Measurements from ENCODE around the gene ACYP2.
"Not testable (repeated sequence)": the region's sequence is repeated elsewhere in the genome, so short reads cannot be mapped to it uniquely, and the experiment has no call there.

The ACYP2 gene

DNA sequence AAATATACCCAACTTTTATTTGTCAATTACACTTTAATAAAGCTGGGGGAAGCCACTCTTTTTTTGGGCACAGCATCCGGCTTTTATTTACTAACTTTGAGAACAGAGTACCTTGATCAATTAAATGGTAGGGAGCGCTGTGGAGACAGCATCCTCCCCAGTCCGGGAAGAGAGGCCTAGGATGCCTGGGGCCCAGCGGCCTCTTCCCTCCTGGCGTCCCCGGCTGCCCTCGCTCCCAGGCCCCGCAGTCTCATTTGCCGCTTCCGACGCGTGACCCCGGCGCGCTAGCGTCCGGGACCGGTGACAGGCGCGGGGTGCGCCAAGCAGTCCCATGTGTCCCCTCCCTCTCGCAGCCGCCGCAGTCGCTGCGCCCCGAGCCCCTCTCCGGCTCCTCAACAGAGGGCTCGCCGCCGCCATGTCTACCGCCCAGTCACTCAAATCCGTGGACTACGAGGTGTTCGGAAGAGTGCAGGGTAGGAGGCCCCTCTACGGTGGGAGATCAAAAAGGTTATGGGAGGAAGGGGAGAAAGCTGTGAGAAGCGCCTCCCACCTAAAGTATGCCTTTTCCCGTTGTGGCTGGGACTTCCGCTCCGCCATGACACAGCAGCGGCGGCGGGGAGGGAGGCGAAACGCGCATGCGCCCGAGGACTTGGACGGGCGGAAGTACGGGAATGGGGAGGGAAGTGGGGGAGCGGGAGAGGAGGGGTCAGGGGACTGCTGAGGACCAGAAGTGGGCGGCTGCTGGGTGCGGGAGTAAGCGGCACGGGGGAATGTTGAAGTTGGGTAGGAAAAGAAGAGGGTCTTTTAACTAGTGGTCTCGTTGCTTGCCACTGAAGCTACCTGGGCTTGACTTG is at the start of gene ACYP2:
TSS of gene ACYP2 (plus strand) at position 332 of the 854 bp plus-strand sequence.
- DNase-seq (peak; percentile 97), ATAC-seq (peak; percentile 89)

- ATAC-seq (no peak), DNase-seq (no peak)
Observed at GRCh38 chr2:54065891-54066290, 49.5 kb upstream of the ACYP2 start.

- DNase-seq = no peak
- ATAC-seq = no peak
Observed at GRCh38 chr2:54067851-54068375, 47.5 kb upstream of the ACYP2 start.

DNA sequence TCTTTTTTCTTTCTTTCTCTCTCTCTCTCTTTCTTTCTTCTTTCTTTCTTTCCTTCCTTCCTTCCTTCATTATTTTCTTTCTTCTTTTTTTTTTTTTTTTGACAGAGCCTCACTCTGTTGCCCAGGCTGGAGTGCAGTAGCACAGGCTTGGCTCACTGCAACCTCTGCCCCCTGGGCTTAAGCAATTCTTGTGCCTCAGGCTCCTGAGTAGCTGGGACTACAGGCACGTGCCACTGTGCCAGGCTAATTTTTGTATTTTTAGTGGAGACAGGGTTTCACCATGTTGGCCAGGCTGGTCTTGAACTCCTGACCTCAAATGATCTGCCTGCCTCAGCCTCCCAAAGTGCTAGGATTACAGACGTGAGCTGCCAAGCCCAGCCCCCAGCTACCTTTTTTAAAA is 42.9 kb upstream of the ACYP2 start:
- ATAC-seq = not testable (repeated sequence)

DNA sequence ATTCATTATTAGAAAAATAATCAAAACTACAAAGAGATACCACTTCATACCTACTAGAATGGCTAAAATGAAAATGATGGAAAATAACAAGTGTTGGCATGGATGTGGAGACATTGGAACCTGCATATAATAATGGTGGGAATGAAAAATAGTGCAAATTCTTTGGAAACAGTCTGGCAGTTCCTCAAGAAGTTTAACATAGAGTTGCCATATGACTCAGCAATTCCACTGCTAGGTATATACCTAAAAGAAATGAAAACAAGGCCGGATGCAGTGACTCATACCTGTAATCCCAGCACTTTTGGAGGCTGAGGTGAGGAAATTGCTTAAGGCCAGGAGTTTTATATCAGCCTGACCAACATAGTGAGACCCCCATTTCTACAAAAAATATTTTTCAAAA is 41.6 kb upstream of the ACYP2 start:
- DNase-seq = no peak
- ATAC-seq = no peak

More for the DNA sequence above, 42.9 kb upstream of the ACYP2 start:
- DNase-seq = not testable (repeated sequence)

- ATAC-seq (no peak), DNase-seq (no peak)
Observed at GRCh38 chr2:54074606-54075341, 40.6 kb upstream of the ACYP2 start.

DNA sequence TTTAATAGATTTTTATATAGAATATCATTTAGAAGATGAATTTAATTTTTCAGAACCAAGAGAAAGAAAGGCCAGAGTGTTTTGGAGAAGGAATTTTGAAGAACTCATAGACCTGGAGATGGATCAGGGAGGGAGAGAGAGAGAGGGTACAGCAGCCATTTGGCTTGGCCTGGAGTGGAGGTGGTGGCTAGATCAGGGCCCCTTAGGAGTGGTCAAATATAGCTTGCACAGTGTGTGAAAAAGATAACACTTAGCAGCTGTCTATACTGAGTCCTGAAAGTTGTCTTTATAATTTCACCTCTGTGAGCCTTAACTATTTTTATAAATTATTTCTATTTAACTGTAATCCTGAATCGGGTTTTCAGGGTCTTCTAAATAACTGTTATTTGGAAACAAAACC is 38.8 kb upstream of the ACYP2 start:
- DNase-seq = no peak
- no peak for ATAC-seq

DNA sequence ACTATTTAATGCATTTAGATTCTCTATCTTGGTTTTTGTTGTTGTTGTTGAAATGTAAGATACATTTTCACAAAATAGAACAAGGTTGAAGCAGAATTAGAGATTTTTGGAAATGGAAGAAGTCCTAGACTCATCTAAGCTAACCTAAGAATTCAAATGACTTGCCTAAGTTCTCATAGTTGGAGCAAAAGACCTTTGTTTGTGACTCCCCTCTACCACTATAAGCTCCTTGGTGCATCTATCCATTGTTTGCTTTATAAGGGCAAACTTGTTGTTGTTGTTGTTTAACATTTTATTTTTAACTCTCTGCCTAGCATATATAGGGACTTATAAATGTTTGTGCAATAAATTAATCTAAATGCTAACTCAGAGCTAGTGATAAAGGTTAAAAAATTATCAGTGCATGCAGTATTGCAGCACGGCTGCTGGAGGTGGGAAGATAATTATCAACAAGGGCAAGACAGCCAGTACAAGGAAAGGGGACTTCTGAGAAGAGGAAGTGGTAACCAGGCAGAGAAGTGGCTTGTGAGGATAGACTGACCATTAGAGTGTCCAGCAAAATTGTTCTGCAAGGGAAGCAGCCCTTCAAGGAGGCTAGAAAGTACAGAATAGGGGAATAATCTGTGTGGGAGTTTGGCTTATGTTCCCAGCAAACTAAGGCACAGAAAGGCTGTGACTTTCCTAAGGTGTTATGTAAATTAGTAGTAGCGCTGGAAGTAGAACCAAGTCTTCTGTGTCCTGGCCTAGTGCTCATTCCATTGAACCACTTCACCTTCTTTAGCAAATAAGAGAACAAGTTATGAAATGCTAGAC is 38.1 kb upstream of the ACYP2 start:
- ATAC-seq (no peak), DNase-seq (no peak)

GRCh38 chr2:54079331-54079730 is 36.1 kb upstream of the ACYP2 start:
- ATAC-seq (no peak), DNase-seq (no peak)

DNA sequence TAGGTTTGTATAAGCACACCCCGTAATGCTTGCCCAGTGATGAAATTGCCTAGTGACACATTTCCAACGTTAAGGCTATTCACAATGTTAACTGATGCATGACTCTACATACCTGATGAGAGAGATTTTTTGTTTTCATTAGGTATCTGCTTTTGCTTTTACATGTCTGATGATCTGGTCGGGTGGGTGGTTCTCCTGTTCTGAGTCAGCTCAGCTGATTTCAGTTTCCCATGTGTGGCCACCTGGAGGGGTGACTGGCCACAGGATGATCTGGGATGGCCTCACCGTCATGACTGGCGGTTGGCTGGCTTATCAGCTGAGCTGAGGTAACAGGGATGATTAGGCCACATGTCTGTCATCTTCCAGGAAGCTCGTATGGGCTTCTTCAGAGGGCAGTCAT is 33.8 kb upstream of the ACYP2 start:
- DNase-seq (peak; percentile 59), ATAC-seq (peak; percentile 95)

- DNase-seq (no peak), ATAC-seq (no peak)
Observed at GRCh38 chr2:54083021-54083420, 32.4 kb upstream of the ACYP2 start.

- no peak for ATAC-seq
Observed at GRCh38 chr2:54083445-54083844, 32.0 kb upstream of the ACYP2 start.

GRCh38 chr2:54084600-54084999 is 30.8 kb upstream of the ACYP2 start:
- no peak for ATAC-seq

More at GRCh38 chr2:54083445-54083844, 32.0 kb upstream of the ACYP2 start:
- DNase-seq = no peak

GRCh38 chr2:54085069-54085468 is 30.3 kb upstream of the ACYP2 start:
- DNase-seq (no peak), ATAC-seq (no peak)

More at GRCh38 chr2:54084600-54084999, 30.8 kb upstream of the ACYP2 start:
- no peak for DNase-seq

DNA sequence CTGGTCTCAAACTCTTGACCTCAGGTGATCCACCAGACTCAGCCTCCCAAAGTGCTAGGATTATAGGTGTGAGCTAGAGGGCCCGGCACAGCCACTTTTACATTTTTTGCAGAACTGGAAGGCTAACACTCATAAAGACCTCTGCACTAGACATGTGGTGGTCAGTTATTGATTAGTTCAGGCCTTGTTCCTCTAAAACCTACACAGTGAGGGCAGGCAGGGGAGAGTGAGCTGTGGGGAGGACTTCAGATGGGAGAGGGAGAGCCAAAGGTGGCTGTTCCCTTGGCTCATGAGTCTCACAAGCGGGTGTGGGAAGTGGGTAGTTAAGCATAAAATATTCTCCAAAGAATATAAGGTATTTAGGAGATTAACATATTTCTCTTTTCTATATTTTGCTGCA is 29.3 kb upstream of the ACYP2 start:
- ATAC-seq (no peak), DNase-seq (no peak)

DNA sequence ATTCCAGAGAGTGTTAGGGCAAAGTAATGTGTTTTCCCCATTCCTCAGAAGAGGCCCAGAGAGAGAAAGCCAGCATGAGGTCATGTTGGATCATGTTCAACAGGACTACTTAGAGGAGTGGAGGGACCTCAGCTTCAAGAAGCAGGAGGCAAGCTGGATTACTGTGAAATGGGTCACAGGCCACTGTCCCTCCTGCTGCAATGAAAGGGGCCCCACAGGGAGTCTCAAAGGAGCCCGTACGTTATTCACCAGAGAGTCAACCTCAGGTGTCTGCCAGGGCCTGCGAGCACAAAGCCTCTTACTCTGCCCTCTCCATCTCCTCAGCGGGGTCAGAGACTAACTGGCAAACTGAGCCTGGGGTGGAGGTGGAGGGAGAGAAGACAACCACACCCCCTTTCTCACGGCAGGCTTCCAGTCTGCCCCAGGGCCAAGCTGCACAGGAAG is 27.2 kb upstream of the ACYP2 start:
- no peak for ATAC-seq
- DNase-seq = no peak

- ATAC-seq = no peak
Observed at GRCh38 chr2:54088719-54089118, 26.7 kb upstream of the ACYP2 start.

GRCh38 chr2:54090521-54091117 is 24.8 kb upstream of the ACYP2 start:
- no peak for DNase-seq

More at GRCh38 chr2:54088719-54089118, 26.7 kb upstream of the ACYP2 start:
- DNase-seq = no peak

DNA sequence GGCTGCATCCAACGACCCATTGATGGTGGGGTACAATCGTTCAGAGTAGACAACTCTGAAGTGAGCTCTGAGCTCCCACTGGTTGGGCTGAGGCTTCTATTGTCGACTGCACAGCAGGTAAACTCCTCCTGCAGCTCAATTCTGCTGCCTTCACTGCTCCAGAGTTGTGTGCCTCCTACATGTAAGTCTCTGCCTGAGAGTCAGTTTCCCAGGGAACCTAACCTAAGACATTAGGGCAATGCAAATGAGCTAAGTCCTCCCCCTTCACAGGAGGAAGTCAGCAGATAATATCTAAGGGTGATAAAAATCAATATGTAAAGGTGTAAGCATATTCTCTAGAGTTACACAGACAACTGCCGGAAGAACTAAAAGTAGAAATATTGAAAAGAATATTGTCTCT is 22.5 kb upstream of the ACYP2 start:
- no peak for DNase-seq
- no peak for ATAC-seq

More at GRCh38 chr2:54090521-54091117, 24.8 kb upstream of the ACYP2 start:
- no peak for ATAC-seq

GRCh38 chr2:54095406-54095805 is 20.0 kb upstream of the ACYP2 start:
- DNase-seq, ATAC-seq: not testable (repeated sequence)

GRCh38 chr2:54096141-54096540 is 19.3 kb upstream of the ACYP2 start:
- not testable (repeated sequence) for DNase-seq, ATAC-seq

DNA sequence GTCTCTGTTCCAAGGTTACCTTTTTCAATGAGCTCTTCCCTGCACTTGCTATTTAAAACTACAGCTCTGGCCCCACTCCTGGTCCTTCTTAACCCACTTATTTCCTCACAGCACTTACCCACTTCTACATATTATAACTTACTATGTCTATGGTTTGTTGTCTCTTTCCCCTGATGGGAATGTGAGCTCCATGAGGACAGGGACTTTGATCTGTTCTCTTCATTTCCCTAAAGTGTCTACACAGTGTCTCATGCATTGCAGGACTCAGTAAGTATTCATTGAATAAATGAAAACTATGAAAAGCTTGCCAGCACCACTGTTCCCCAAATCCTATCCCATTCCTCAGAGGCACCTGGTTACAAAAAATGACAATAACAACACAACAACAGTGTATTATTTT is 18.3 kb upstream of the ACYP2 start:
- no peak for ATAC-seq

More for the DNA sequence above, 18.3 kb upstream of the ACYP2 start:
- DNase-seq = no peak

Data from stimulated activated naive CD8-positive, alpha-beta T cell treated with anti-CD3 and anti-CD28 coated beads, Interleukin-15, Interleukin-2, amounts not matched to agents 100 U/mL and 50 U/mL, for 24 hours (primary cell).